Vagina (tissue), 2 donors: ENCODE data around the gene PTMS. TPM values are rescaled to one million over a fixed set of nuclear protein-coding genes. Genes with fewer than 3 reads are reported as not detected.

Source experiments
- DNase-seq, 2 donors: peaks; one replicate each; pipeline ENCODE4 v3.0.0-alpha.2; 2017; ENCODE audit errors: extremely low spot score in 2 of 2
- H3K27ac ChIP-seq: fragments of 200-600 bp; sonication (generic); one replicate; pipeline ENCODE4 v1.5.1; 2019
- H3K27me3 ChIP-seq: fragments of 200-600 bp; sonication (generic); one replicate; pipeline ENCODE4 v1.5.1; 2019
- H3K36me3 ChIP-seq, 2 donors: fragments of 200-600 bp; sonication (generic); one replicate each; pipeline ENCODE4 v1.5.1; 2017 to 2019
- H3K4me1 ChIP-seq: fragments of 200-600 bp; sonication (generic); one replicate; pipeline ENCODE4 v1.5.1; 2019
- H3K4me3 ChIP-seq, 2 donors: fragments of 200-600 bp; sonication (generic); 1 replicate in 1 of 2; 2 replicates in 1 of 2; pipeline ENCODE4 v1.5.1; 2016 to 2019
- H3K9me3 ChIP-seq: fragments of 200-600 bp; sonication (generic); one replicate; pipeline ENCODE4 v1.5.1; 2019
- CTCF ChIP-seq, 3 experiments: fragments of 450-650 bp in 2 of 3; fragments of 200-600 bp in 1 of 3; sonication (generic) in 1 of 3; IDR thresholded peaks; one replicate each; pipeline ENCODE4 v1.5.1; 2017 to 2019; ENCODE audit warnings: antibody characterized with exemption in 3 of 3, mild to moderate bottlenecking in 2 of 3, moderate library complexity in 2 of 3
- POLR2A ChIP-seq, 2 donors: fragments of 450-650 bp; IDR thresholded peaks; one replicate each; pipeline ENCODE4 v1.6.1; 2017; ENCODE audit warnings: antibody characterized with exemption in 2 of 2, mild to moderate bottlenecking in 2 of 2, moderate library complexity in 2 of 2
- POLR2AphosphoS5 ChIP-seq, 2 donors: sonication (generic); formaldehyde crosslinking; IDR thresholded peaks; one replicate each; pipeline ENCODE4 v1.9.0; 2017; ENCODE audit warnings: antibody characterized with exemption in 2 of 2, mild to moderate bottlenecking in 2 of 2, low read depth in 1 of 2; ENCODE audit not compliant: insufficient read depth in 1 of 2
- intact Hi-C: fragments of 100-400 bp; cut with DNase I; formaldehyde crosslinking; loops from one replicate; pipeline ENCODE4 v1.15.1; 2023
- total RNA-seq: library from RNA; depleted of rRNA; stranded (reverse); fragments of >200 nt; gene quantifications from one replicate; pipeline ENCODE4 v1.2.3, GENCODE V29; 2016

Gene PTMS
- total RNA-seq, 1 donor from 2014 or later: 132 TPM

DNA sequence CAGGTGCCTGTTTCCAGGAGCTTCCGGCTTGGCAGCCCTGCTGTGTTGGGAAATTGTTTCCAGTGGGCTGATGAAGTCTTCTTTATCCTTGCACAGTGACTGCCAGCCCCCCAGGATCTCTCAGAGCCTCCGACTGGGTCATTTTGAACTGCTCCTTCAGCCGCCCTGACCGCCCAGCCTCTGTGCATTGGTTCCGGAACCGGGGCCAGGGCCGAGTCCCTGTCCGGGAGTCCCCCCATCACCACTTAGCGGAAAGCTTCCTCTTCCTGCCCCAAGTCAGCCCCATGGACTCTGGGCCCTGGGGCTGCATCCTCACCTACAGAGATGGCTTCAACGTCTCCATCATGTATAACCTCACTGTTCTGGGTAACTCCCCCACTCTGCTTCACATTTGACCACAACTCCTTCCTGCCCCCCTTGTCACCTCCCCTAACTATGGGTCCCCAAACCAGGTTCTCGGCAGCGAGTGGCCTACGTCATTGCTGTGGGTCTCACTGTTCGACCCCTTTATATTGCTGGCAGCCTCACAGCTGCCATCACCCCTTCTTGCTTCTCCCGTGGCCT lies 8.4 kb downstream of the PTMS start:
- Histone ChIP-seq H3K9me3 (no peaks in the 10 kb centered on the region), H3K27ac (peak overlapping the region; percentile 2), H3K4me3 (no peak overlapping the region), H3K27me3 (no peaks in the 10 kb centered on the region), H3K4me1 (peaks cover 35% of the 10 kb centered on the region), H3K36me3 (peaks cover 0 to 16% of the 10 kb centered on the region in 2 donors)
- DNase-seq: no peak
- intact Hi-C loops: loop anchor here (5.0 kb wide), 1 partner anchor 37 kb away; no protein-coding TSS in a partner anchor
- TF ChIP-seq POLR2A (IDR thresholded peaks at IDR 0.05) (no peak), CTCF (IDR thresholded peaks at IDR 0.05) (no peak), POLR2AphosphoS5 (IDR thresholded peaks at IDR 0.05; ENCODE audit: insufficient read depth in 1 of 2, low read depth in 1 of 2) (no peak)

- Histone ChIP-seq H3K4me1 (peaks cover 34% of the 10 kb centered on the region), H3K27ac (no peak overlapping the region), H3K9me3 (no peaks in the 10 kb centered on the region), H3K27me3 (no peaks in the 10 kb centered on the region), H3K36me3 (peaks cover 0 to 7% of the 10 kb centered on the region in 2 donors), H3K4me3 (no peak overlapping the region)
- DNase-seq: no peak
- TF ChIP-seq CTCF (IDR thresholded peaks at IDR 0.05) (no peak), POLR2A (IDR thresholded peaks at IDR 0.05) (no peak), POLR2AphosphoS5 (IDR thresholded peaks at IDR 0.05; ENCODE audit: insufficient read depth in 1 of 2, low read depth in 1 of 2) (no peak)
- intact Hi-C loops: loop anchor here (5.0 kb wide), 1 partner anchor 38 kb away; no protein-coding TSS in a partner anchor
These were observed 9.3 kb downstream of the PTMS start for GRCh38 chr12:6775185-6776174.

GRCh38 chr12:6777386-6777785 lies 11.2 kb downstream of the PTMS start:
- H3K27me3 ChIP-seq: no peaks in the 10 kb centered on the region
- no peak overlapping the region for H3K4me3 ChIP-seq
- TF ChIP-seq POLR2AphosphoS5 (IDR thresholded peaks at IDR 0.05; ENCODE audit: insufficient read depth in 1 of 2, low read depth in 1 of 2): no peak
- no peak for TF ChIP-seq POLR2A (IDR thresholded peaks at IDR 0.05)
- no peak for TF ChIP-seq CTCF (IDR thresholded peaks at IDR 0.05)
- no peaks in the 10 kb centered on the region for H3K36me3 ChIP-seq
- peaks cover 15% of the 10 kb centered on the region for H3K4me1 ChIP-seq
- H3K9me3 ChIP-seq: no peaks in the 10 kb centered on the region
- no peak for DNase-seq
- intact Hi-C loops: loop anchor here (5.0 kb wide), 1 partner anchor 40 kb away; no protein-coding TSS in a partner anchor
- peak overlapping the region; percentile 82 for H3K27ac ChIP-seq

- H3K27me3 ChIP-seq: no peaks in the 10 kb centered on the region
- DNase-seq: no peak
- H3K9me3 ChIP-seq: no peaks in the 10 kb centered on the region
- H3K27ac ChIP-seq: peak overlapping the region; percentile 82
- no peak for TF ChIP-seq POLR2AphosphoS5 (IDR thresholded peaks at IDR 0.05; ENCODE audit: insufficient read depth in 1 of 2, low read depth in 1 of 2)
- TF ChIP-seq CTCF (IDR thresholded peaks at IDR 0.05): no peak
- no peak for TF ChIP-seq POLR2A (IDR thresholded peaks at IDR 0.05)
- peak overlapping the region; percentile 40 to 51 for H3K4me3 ChIP-seq
- H3K4me1 ChIP-seq: peaks cover 15% of the 10 kb centered on the region
- intact Hi-C loops: loop anchor here (2.0 to 5.0 kb wide), 2 partner anchors 41 to 49 kb away; no protein-coding TSS in a partner anchor
- no peaks in the 10 kb centered on the region for H3K36me3 ChIP-seq
These were observed 12.0 kb downstream of the PTMS start for GRCh38 chr12:6778217-6778573.
